Effector CD8-positive, alpha-beta T cell (primary cell): ENCODE measurements around the gene FXYD4.

Experiments used
- DNase-seq: peaks from one replicate; lab custom pipeline; 2025; lab: John Stamatoyannopoulos, UW

Gene FXYD4

GRCh38 chr10:43344051-43344450 lies 27.4 kb upstream of the FXYD4 start:
- no peak for DNase-seq

- no peak for DNase-seq
These were observed 23.4 kb upstream of the FXYD4 start for GRCh38 chr10:43347997-43348396.

DNA sequence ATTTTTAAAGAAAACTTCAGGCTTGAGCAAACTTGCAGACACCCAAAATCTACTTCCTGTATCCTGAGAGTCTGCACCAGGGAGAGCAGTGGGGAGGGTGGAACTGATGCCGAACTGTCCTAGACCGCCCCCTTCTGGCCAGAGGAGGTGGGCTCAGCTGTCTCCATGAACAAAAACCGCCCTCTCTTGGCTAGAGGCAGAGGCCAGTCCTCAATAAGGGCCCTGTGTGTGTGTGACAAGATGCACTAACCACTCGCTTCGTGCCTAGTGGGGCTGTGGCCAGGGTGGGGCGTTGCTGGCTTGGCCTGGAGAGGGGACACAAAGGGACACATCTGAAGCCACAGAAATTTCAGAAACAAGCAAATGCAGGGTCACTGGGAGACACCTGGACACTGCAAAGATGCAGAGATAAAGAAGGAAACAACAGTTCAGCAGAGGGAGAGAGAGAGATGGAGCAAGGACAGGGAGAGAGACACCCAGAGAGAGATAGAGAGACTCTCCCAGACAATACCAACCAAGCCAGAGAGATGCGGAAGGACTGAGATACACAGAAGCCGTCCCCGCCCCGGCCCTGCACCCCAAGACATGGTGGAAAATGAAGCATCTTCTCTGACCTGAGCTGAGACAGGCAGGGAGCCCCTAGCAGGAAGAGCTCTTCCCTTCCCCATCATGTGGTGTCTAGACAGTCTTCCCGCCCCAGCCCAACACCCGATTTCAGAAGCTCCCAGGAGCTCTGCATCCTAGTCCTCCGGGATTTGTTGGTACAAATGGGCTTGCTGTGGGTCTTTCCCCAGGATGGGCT lies 22.7 kb upstream of the FXYD4 start:
- DNase-seq = peak; percentile 70

DNA sequence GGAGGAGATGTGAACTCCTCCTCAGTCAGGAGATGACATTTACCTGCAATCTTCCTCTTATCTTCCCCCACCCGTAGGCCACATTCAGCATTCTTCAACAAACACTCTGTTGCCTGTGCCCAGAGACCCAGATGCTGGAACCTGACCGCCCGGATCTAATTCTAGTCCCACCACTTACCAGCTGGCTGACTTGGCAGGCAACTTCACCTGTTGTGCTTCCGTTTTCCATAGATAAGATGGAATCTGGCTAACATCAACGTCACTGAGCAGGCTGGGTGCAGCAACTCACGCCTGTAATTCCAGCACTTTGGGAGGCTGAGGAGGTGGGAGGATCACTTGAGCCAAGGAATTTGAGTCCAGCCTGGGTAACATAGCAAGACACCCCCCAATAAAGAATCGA lies 21.3 kb upstream of the FXYD4 start:
- no peak for DNase-seq

DNA sequence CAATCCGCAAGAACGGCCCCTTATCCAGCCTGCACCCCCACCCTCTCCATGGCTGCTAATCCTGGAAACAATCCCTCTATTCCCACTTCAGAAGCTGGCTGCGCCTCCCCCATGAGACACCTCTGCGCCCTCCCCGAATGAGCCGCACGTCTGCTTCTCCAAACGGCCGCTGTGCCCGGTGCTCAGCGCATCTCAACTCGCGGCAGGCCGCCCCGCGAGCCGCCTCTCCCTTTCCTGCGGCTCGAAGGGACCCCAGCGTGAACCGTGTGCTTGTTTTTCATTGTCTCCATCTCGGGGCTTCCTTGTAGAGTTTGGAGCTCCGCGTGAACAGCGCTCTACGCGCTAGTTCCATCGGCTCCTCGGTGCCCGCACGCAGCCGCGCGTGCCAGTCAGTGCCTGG lies 20.8 kb upstream of the FXYD4 start:
- DNase-seq = no peak

- DNase-seq = no peak
These were observed 20.1 kb upstream of the FXYD4 start for GRCh38 chr10:43351301-43351700.

DNA sequence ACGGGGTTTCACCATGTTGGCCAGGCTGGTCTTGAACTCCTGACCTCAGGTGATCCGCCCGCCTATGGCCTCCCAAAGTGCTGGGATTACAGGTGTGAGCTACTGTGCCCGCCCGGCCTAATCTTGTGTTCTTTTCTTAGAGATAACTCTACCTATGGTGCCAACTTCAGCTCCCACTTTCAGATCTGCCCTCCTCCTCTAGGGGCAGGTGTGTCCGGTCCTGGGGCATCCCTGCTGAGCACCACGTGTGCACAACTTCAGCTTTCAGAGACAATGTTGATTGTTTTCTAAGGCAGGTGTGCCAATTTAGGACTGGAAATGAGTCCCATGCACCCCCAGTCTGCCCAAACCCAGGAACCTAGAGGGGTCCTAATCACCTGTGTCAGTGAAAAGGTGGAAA lies 18.5 kb upstream of the FXYD4 start:
- DNase-seq = no peak

- no peak for DNase-seq
These were observed 17.7 kb upstream of the FXYD4 start for GRCh38 chr10:43353495-43354329.

GRCh38 chr10:43354330-43354635 lies 17.2 kb upstream of the FXYD4 start:
- DNase-seq = no peak

DNA sequence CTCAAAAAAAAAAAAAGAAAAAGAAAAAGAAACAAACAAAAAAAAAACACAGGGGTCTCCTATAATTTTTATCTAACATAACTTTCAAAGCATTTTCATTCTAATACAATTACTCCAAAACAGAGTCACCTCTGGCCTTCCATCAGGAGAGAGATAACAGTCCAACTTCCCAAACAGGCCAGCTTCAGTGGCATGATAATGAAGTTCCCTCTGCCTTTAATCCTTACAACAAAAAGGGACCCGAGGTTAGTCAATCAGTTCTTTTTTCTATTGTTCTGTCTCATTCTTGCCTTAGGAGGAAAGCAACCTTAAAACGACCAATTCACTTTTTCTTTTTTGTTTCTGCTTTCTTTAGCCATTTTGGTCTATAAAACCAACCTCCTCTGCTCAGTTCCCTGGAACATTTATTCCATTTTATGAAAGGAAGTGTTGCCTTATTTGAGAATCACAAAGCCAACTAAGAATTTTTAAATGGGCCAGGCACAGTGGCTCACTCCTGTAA lies 16.5 kb upstream of the FXYD4 start:
- DNase-seq = no peak

- DNase-seq = no peak
These were observed 15.6 kb upstream of the FXYD4 start for GRCh38 chr10:43355749-43356371.

DNA sequence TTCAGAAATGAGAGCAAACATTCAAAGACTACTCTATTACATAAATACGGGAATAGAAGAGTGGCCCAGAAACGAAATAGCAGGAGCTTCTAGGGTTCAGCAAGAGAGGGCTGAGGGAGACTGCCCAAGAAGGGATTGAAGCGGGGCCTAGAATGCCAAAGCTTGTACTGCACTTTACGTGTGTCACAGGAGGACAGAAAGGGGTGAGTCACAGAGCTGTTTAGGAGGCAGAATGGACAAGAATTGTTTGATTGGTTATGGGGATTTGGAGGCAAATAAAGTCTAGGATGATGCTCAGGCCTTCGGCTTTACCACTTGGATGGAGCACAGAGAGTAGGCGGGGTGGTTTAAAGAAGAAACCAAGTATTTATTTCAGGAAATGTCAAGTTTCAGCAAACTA lies 11.3 kb upstream of the FXYD4 start:
- DNase-seq = no peak

DNA sequence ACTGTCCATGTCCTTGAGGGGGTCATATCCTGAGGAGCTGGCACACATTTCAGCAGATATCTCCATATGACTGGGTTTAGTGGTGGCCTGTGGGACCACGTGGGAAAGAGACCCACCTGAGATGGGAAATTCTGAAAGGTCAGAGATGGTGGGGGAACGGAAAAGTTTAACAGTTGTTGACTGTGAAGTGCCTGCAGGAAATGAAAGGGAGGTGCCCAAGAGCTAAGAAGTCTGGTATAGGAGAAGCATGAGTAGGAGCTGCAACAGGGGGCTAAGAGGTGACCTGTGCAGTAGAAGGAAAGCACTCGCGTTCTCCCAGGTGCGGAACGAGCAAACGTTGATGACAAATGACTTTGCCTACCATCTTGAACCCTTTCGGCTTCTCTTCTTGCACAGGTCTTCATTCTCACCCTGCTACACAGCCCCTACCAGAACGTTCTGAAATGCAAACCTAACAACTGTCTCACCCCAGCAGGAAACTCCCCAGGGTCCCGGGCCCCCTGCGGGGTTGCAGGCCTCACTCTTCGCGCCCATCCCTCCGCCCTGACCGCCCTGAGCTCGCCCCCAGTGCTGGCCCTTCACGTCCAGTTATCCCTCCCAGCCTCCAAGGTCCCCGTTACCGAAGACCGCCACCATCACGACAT lies 9.8 kb upstream of the FXYD4 start:
- DNase-seq = no peak

GRCh38 chr10:43362191-43362839 lies 9.1 kb upstream of the FXYD4 start:
- peak; percentile 96 for DNase-seq

DNA sequence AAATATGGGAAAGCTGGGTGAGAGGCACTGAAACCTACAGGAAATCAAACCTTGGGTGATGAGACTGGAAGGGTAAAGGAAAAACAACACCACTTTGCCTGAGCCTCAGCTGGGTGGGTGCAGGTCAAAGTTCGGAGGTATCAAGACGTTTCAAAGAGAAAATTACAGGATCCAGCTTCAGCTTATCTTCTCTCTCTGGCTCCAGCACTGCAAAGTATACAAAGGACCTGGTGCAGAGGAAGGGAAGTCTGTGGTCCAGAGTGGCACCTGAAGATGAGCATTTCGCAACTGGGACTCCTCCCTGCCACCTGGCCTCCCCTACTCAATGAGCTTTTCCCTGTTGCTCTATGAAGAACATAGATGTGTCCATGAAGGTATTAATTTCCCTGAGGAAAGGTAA lies 6.4 kb upstream of the FXYD4 start:
- DNase-seq = no peak

DNA sequence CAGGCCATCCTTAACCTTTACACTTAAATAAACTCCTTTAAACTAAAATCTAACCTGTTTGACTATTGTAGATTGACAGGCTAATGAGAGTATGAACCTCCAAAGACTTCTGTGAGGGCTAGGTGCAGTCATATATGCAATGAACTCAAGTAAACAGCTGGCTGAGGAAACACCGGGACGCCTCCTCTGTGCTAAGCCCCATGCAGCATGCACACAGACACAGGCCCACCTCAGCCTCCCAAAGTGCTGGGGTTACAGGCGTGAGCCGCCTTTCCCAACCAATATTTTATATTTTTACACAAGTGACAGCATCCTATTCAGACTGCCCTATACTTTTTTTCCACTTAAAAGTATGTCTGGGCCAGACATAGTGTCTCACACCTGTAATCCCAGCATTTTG lies 1.5 kb upstream of the FXYD4 start:
- DNase-seq = no peak

- DNase-seq = no peak
These were observed 693 bp upstream of the FXYD4 start for GRCh38 chr10:43370671-43371215.

- no peak for DNase-seq
These were observed 1.4 kb downstream of the FXYD4 start for GRCh38 chr10:43372765-43373361.

GRCh38 chr10:43373461-43373860 lies 2.0 kb downstream of the FXYD4 start:
- no peak for DNase-seq

GRCh38 chr10:43374194-43374593 lies 2.8 kb downstream of the FXYD4 start:
- DNase-seq = no peak

- DNase-seq = no peak
These were observed 4.1 kb downstream of the FXYD4 start for GRCh38 chr10:43375401-43376020.
